HG03442 (cell line): ENCODE results near the gene MTREX.
"Not testable (repeated sequence)": the region's sequence is repeated elsewhere in the genome, so short reads cannot be mapped to it uniquely, and the experiment has no call there.

Experiments used
- ATAC-seq: cut with Tn5 transposase; IDR thresholded peaks from one replicate; pipeline ENCODE4 v1.9.1; 2021; ENCODE audit warnings: mild to moderate bottlenecking, moderate library complexity; ENCODE audit not compliant: unreplicated experiment

MTREX gene

DNA sequence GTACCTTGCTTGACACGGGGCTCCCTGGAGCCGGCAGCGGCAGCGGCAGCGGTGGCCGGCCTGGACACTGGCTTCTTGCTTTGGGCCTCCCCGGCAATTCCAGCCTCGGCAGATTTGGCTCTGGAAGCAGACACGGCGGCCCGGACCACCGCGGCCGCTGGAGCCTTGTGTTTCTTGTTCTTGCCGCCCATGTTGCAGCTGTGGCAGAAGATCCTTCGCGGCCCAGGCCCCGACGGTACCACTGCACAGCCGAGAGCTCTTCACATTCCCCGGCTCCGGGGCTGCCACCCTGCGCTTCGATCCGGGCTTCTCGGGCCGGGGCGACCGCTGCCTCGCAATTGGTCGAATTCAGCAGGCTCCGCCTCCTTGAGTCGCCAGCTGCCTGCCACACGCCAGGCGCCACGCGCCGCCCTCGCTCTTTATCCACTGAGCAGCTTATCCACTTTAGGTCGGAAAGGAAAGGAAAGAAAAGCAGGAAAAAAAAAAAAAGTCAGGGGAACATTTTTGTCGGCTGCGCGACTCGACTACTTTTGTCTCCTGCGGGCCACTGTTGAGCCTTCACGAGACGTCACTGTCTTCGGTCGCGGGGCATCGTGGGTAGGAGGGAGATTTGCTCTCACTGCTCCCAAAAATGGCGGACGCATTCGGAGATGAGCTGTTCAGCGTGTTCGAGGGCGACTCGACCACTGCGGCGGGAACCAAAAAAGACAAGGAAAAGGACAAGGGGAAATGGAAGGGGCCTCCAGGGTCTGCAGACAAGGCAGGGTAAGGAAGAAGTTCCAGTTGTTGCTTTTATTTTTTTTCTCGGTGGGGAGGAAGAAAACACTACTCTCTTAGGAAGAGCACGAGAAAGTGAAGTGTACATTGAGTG lies at the start of gene MTREX, which contains the start of gene DHX29:
TSS of gene MTREX (plus strand) at position 607 of the 871 bp plus-strand sequence. CDS start at position 632, 25 bp downstream.
TSS of gene DHX29 (minus strand) at position 312 of the 871 bp plus-strand sequence. CDS start at position 191, 121 bp downstream.
- ATAC-seq, result peak; percentile 90

DNA sequence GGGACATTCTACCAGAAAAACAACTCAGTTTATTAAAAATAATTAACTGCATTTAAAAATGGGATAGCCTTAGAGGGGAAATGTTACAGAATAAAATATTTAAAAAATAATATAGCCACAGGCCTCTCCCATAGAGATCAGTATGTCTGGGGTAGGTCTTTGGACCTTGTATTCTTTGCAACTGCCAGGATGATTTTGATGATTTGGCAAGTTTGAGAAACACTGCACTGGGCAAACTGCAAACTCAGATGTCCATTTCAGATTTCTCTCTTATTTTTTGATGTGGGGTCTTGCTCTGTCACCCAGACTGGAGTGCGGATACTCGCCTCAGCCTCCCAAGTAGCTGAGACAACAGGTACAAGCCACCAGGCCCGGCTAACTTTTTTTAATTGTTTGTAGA lies 49.5 kb upstream of the MTREX start:
- no peak for ATAC-seq

DNA sequence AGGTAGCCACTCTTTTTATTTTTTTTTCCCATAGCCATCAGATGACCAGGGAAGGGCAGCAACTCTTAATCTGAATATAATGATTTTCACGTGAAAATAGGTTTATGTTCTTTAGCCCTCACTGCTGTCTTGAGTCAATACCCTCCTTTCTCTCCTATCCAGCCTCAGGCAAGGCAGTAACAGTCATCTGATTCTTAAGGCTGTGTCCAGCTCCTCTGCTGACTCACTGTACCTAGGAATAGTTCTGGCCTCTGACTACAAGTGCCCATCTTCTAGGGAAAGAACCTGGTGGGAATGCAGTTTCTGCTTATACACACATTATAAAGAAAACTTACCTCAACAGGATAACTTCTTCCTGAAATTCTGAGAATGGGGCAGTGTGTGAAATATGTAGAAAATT lies 31.0 kb upstream of the MTREX start:
- ATAC-seq, result no peak

DNA sequence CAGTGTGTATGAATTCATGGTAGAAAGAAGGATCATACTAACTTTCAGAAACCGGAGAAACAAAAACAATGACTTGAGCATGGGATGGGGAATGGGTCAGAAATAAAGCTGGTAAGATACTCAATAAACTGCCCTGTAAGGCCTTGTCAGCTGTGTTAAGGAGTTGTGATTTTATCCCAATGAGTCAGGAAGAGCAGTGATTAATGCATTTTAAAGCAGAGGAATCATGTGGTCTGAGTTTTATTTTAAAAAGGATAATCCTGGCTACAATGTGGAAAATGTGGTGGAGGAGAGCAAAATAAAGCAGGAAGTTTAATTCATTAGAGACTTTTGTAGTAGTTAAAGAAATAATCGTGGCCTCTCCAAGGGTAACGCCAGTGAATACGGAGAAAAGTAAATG lies 29.0 kb upstream of the MTREX start:
- ATAC-seq, result no peak

DNA sequence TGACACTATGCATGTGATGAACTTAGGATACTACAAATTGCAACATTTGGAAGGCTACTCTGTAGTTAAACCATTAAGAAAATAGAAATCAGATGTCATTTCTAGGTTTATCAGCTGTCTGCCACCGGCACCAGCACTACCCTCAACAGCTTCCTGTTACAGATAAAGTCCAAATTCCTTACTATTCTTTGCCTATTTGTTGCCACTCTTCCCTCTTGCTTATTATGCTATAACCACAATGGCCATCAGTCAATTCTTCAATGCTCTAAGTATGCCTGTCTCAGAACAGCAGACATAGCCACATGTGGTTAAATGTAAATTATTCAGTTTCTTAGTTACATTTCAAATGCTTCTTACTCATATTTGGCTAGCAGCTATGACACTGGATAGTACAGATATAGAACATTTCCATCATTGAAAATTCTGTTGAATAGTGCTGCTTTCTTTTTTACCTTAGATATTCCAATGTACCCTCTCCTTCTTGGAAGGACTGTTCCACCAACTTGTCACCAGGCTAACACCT lies 21.3 kb upstream of the MTREX start:
- no peak for ATAC-seq

DNA sequence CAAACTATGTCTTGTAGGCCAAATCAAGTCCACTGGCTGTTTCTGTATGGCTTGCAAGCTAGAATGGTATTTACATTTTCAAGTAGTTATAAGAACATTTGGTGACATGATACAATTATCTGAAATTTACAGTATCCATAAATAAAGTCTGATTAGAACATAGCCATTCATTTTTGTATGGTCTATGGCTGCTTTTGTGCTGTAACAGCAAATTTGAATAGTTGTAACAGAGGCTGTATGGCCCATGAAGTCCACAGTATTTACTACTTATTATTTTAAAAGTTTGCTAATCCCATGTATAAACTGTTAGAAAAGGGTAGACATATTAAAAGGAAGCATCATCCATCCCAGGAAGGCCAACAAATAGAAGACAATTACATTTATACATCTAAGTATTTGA lies 18.0 kb upstream of the MTREX start:
- no peak for ATAC-seq

DNA sequence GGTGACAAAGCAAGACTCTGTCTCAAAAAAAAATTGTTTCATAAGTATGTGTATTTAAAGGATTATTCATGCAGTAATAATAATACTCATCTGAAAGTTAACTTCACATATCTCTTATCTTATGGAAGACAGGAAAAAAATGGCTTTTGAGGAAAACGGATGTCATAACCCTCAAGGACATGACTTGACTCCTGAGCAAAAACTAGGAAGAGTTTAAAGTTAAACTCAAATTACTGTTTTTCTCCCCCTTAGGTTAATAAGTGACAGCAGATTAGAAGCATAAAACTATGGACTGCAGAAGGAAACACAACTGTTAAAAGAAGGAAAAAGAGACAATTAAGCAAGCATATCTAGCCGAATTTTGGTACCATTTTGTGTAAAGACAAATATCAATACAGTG lies 16.8 kb upstream of the MTREX start:
- no peak for ATAC-seq

DNA sequence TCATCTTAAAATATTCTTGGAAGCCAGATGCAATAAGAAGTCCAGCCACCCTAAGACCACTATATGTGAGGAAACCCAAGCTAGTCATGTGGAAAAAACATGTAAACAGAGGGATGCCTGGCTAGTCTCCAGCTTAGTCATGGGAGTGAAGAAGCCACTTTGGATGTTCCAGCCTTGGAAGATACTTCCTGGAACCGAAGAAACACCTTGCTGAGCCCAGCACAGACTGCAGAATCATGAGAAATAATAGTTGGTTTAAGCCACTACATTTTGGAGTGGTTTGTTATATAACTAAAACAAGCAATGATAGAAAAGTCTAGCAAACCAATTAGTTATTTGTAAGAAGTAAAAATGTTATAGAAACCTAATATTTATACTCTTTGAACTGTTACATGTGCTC lies 12.9 kb upstream of the MTREX start:
- no peak for ATAC-seq

DNA sequence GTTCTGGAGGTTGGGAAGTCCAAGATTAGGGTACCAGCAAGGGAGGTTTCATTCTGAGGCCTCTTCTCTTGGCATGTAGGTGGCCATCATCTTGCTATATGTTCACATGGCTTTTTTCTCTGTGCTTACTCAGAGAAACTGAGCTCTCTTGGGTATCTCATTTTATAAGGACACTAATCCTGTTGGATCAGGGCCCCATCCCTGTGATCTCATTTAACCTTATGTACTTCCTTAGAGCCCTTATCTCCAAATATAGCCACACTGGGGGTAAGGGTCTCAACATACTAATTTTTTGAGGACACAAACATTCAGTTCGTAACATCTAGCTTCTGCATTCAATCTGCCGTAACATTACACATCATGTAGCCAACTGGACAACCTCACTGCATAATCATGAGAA lies 6.9 kb upstream of the MTREX start:
- no peak for ATAC-seq

DNA sequence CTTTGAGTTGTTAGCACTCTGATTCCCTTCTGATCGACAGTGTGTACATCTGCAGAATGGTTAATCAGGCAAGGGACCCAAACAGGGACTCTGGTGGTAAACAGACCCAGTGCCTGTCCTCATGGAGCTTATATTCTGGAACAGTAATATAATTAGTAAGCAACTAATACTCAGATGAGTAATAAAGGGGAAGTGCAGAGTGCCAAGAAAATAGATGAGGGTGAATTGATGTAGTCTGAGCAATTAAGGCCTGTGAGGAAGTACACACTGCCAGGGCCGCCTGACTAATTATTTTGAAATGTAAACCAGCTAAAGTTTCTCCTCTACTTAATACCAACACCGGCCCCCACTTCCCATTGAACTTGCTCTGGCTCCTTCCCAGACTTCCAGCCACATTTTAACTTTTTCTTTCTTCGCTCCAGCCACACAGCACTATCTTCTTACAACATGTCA lies 4.5 kb upstream of the MTREX start:
- ATAC-seq, result no peak

DNA sequence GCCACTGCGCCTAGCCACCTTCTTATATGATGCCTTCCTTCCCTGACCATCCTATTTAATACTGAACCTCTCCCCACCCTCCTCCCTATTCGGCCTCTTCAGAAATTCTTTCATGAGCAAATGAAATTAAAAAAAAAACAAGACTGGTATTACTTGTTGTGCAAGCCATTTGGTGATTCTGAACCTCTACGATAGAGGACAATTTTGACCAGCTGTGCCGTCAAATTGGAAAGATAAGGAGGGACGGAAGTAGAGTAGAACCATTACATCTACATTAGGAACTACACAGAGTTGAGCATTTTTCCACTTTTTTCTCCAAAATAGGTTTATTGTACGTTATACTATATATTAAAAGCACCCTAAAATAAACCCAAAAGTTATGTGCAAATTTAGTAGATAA lies 3.2 kb upstream of the MTREX start:
- ATAC-seq, result no peak

DNA sequence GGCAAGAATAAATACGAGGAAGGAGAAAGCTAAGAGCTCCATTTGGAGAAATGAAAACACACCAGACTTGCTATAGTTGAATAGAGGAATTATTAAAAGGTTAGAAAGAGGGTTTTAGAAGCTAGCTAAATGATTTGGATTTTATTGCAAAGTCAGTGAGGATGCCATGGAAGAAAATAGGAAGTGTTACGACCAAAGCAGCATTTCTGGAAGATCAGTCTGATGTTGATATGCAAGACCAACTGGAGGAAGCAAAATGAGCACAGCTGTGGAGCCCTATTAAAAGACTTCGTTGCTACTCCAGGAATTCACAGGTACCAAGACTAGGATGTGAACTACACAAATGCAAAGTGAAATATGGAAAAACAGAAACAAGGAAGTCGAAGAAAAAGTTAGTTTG lies 2.4 kb upstream of the MTREX start:
- ATAC-seq, result no peak

DNA sequence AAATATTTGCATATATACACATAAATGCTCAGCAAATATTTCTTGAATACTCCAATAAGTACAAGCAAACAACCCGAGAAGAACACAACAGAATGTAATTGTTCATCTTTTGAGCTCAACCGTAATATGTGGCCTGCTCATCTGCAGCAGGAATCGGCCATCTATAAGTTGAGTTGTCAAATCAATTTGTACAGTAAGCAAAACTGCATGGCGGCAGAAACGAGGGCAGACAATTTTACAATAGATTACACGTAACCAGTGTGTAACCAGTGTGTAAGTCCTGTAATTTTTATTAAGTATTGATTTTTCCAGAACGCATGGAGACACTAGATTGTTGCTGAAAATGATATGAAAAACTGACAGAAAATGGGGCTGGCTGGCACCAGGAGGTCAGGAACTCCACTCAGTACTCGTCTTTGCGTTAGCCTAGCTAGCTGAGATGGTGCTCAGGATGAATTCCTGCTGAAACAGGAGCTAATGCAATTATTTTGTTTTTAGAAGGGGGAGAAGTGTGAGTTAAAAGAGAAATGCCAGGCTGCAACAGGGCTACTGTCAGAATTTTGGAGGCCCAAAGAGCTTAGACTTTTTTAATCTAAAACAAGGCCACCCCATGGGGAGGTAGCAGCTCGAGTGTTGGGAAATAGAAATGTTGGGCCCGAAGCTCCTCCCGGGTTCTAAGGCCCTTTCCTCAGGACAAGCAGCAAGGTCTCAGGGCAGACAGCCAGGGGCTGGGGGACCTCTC lies 977 bp upstream of the MTREX start:
- no peak for ATAC-seq

DNA sequence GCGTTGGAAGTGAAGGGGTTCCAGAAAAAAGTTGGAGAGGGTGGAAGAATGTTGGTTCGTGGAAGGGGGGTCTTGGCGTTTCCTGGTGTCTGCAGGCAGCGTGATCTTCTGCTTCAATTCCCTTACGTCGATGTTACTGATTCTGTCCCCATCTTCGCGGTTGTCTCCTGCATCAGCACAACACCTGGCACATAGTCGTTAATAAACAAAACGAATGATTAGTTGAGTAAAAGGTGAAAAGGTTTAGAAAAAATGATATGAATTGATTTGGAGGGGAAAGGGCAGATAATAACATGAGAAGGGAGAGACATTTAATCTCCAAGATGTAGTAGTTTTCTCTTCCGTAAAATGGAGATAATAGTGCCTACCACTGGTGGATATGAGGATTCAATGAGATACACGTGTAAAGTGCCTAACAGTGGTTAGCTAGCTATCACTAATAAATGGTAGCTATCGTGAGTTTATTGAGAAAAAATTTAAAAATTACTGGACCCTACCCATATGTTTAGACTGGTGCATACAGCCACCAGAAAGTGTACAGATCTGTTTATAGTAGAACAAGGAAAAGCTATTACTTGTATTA lies 556 bp downstream of the MTREX start:
- ATAC-seq, result no peak

DNA sequence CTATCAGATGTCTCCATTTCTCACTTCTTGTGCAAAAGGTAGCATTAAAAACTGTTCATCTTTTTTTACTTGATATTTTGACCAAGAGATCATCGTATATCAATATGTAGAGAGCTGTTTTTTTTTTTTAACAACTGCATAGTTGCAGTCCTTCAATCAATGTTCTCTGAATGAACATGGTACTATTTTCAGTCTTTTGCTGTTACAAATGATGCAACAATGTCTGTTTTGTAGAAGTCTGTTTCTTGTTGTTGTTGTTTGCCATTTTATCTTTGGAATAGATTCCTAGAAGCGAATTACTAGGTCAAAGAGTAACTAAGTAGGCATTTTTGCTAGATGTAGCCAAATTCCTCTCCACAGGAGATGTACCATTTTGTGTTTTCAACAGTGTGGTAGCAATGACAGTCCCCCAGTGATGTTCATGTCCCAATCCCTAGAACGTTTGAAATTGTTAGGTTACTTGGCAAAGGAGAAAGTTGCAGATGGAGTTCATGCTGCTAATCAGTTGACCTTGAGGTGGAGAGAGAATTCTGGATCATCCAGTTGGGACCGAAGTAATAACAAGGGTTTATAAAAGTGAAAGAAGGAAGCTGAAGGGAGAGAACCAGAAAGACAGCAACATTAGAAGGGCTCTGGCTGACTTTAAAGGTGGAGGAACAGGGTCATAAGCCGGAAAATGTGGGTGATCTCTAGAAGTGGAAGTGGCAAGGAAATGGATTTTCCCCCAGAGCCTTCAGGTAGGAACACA lies 6.3 kb downstream of the MTREX start:
- no peak for ATAC-seq

DNA sequence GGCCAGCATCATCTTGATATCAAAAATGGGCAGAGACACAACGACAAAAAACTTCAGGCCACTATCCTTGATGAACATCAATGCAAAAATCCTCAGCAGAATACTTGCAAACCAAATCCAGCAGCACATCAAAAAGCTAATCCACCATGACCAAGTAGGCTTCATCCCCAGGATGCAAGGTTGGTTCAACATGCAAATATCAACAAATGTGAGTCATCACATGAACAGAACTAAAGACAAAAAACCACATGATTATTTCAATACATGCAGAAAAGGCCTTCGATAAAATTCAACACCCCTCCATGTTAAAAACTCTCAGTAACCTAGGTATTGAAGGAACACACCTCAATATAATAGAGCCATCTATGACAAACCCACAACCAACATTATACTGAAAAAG lies 8.5 kb downstream of the MTREX start:
- ATAC-seq, result no peak

DNA sequence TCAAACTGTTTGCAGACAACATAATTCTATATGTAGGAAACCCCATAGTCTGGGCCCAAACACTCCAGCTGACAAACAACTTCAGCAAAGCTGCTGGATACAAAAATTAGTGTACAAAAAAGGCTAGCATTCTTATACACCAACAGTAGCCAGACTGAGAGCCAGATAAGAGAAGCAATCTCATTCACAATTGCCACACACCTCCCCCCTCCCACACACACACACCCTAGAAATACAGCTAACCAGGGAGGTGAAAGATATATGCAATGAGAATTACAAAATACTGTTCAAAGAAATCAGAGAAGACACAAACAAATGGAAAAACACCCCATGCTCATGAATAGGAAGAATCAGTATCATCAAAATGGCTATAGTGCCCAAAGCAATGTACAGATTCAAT lies 9.0 kb downstream of the MTREX start:
- ATAC-seq, result no peak

DNA sequence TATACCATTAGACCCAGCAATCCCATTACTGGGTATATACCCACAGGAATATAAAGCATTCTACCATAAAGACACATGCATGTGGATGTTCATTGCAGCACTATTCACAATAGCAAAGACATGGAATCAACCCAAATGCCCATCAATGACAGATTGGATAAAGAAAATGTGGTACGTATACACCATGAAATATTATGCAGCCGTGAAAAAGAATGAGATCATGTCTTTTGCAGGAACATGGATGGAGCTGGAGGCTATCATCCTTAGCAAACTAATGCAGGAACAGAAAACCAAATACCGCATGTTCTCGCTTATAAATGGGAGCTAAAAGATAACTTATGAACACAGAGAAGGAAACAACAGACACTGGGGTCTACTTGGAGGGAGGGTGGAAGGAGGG lies 10.4 kb downstream of the MTREX start:
- not testable (repeated sequence) for ATAC-seq

DNA sequence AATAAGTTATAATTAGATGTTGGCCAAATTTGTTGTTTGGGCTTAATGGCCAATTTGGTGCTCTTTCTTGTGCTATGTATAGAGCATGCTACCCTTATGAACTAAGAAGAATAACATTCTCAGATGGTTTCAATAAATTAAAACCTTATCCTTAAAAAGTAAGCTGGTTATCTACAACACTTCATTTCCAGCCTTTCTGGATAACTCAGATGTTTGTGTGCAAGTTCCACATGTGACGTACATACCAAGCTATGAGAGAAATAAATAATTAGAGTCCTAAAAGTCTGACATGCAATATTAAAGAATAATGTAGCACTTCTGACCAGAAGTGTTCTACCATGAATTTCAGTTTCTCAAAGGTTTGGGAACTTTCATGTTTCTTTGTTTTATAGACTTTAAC lies 11.7 kb downstream of the MTREX start:
- no peak for ATAC-seq

DNA sequence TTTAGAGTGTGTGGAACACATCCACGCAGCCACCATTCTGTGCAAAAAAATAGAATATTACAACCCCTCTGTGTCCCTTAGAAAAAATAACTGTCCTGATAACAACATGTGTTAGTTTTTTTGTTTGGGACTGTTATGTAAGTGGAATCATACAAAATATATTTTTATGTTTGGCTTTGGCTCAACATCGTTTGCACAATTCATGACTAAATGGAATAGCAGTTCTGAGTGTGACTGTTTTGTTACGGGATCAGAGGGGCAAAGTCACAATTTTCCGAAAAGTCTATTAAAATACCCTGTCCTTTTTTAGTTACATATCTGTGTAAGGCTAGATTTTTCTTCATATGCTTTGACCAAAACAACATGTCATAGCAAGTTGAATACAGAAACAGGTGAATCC lies 12.8 kb downstream of the MTREX start:
- ATAC-seq, result no peak

DNA sequence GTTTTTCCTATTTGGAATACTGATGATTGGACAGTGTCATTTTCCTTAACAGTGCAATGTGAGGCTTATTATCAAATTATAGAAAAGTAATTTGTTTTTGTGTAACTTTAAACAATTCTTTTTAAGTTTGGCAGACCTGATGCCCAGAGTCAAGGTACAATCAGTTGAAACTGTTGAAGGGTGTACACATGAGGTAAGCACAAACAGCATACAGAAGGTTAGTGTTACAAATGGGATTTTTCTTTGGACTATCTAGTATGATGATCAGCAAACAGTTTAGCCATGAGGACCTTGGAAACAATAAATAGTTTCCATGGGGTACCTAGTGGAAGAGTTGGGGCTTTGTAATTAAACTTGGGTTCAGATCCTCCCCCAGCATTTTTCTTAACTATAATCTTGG lies 16.2 kb downstream of the MTREX start:
- ATAC-seq, result no peak
